NCI-H1105 (cell line): ENCODE data around the gene FBXW5.

Source experiments
- DNase-seq: peaks from one replicate; lab custom pipeline; 2025; lab: John Stamatoyannopoulos, UW

FBXW5 gene, protein sequence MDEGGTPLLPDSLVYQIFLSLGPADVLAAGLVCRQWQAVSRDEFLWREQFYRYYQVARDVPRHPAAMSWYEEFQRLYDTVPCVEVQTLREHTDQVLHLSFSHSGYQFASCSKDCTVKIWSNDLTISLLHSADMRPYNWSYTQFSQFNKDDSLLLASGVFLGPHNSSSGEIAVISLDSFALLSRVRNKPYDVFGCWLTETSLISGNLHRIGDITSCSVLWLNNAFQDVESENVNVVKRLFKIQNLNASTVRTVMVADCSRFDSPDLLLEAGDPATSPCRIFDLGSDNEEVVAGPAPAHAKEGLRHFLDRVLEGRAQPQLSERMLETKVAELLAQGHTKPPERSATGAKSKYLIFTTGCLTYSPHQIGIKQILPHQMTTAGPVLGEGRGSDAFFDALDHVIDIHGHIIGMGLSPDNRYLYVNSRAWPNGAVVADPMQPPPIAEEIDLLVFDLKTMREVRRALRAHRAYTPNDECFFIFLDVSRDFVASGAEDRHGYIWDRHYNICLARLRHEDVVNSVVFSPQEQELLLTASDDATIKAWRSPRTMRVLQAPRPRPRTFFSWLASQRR

DNA sequence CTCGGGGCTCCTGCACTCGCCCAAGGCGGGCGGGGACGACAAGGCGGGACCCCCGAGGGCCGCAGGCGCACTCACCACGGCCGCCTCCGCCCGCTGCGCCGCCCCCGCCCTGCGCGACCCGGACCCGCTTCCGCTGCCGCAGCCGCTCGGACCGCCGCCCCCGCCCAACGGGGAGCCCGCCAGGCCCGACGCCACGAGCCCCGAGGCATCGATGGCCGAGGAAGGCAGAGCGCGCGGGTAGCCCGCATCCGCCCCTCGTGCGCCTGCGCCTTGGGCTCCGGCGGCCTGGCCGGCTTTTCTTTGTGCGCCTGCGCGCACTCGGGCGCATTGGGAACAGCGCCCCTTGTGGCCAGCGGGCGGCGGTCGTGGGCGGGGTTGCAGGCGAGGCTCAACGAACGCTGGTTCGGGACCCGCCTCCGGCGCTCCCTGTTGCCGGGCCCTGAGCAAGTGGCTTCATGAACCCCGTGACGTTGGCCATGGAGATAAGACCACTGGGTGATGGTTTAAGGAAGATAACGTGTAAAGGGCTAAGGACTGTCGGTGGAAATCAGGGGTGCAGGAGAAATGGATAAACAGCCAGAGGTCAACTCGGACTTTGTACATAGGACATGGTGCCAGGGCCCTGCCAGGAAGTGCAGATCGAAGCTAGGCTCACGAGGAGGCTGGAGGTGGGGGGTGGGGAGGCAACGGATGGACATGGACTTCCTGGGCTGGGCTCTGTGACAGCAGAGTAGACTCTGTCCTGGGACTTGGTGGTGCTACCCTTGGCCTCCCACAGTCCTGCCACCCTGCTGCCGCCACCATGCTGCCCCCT is at the start of gene FBXW5, which contains the start of gene C8G:
TSS of gene FBXW5 (minus strand) at position 220 of the 814 bp plus-strand sequence. CDS start 655 bp downstream, outside the sequence.
TSS of gene C8G (plus strand) at position 725 of the 814 bp plus-strand sequence. CDS start at position 803, 78 bp downstream.
- peak; percentile 90 for DNase-seq

DNA sequence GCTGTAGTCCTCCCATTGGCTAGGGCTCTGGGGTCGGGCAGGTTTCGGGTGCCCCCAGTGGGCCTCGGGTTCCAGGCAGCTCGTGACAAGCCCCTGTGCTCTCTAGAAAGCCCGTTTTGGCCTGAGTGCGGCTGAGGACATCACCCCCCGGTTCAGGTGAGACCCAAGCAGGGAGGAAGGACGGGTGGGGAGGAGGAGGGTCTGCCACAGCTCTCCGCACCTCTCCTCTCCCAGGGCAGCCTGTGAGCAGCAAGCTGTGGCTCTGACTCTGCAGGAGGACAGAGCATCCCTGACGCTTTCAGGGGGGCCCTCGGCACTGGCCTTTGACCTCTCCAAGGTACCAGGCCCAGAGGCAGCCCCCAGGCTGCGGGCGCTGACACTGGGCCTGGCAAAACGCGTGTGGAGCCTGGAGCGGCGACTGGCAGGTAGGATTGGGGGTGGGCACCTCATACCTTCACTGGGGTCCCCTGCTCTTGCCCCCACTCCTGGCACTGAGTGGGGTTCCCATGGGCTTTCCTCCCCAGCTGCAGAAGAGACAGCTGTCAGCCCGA is 48.4 kb upstream of the FBXW5 start:
- no peak for DNase-seq

DNA sequence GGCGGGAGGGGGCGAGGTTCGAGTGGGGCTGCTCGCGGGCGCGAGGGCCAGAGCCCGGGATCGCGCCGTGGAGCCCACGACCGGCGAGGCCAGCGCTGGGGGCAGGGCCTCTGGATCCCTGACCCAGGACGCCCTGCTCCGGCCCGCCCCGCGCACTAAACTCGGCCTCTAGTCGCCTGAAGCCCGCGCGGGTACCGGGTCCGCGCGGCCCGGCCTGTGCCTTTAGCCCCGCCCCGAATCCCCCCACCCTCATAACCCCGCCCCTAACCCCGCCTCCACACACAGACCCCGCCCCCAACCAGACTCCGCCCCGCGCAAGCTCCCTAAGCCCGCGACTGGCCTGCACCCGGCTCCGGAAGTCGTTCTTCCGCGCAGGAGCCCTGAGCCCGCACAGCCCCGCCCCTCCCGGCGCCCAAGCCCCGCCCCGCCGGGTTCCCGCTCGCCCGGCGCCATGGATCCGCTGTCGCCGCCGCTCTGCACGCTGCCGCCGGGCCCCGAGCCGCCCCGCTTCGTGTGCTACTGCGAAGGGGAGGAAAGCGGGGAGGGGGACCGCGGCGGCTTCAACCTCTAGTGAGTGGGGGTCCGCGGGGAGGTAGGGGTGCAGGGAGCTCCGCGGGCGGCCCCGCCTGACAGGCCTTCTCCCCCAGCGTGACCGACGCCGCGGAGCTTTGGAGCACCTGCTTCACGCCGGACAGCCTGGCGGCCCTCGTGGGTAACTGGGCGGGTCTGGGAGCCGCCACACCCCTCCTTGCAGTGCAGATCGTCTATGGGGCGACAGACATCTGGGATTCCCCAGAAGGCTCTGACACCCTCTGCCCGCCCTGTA is 47.7 kb upstream of the FBXW5 start, which contains the start of gene PAXX:
TSS of gene PAXX (plus strand) at position 430 of the 826 bp plus-strand sequence. CDS start at position 452, 22 bp downstream.
- peak; percentile 72 for DNase-seq

DNA sequence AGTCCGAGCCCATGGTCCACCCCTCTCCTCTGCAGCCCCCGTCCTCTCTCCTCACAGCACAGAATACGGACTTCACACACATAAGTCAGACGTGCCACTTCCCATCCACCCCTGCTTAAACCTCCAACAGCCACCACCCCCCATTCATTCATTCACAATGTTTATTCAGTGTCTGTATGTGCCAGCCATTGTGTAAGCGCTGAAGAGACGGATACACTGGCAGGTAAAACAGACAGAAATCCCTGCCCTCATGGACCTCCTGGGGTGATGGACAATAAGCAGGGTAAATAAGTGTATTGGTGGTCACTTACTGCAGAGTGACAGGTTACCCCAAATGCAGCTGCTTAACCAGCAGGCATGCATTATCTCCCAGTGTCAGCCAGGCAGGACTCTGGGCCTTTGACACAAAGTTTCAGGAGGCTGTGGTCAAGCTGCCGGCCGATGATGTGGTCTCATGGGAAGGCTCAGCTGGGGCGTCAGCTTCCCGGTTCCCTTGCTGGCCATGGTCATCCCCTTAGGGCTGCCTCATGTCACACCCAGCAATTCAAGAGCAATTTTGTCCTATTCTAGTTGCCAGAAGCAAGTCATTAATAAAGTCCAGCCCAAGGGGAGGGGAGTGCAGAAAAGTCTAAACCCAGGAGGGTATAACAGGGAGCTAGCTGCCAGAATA is 45.8 kb upstream of the FBXW5 start:
- DNase-seq, result no peak

DNA sequence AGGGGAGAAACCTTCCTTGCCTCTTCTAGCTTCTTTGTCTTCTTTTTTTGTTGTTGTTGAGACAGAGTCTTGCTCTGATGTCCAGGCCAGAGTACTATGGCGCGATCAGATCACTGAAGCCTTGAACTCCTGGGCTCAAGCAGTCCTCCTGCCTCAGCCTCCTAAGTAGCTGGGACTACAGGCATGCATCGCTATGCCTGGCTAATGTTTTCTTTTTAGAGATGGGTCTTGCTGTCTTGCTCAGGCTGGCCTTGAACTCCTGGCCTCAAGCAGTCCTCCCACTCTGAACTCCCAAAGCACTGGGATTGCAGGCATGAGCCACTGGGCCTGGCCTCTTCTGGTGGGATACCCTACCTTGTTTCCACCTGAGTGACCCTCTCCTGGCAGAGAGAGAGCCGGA is 44.3 kb upstream of the FBXW5 start:
- DNase-seq, result no peak

DNA sequence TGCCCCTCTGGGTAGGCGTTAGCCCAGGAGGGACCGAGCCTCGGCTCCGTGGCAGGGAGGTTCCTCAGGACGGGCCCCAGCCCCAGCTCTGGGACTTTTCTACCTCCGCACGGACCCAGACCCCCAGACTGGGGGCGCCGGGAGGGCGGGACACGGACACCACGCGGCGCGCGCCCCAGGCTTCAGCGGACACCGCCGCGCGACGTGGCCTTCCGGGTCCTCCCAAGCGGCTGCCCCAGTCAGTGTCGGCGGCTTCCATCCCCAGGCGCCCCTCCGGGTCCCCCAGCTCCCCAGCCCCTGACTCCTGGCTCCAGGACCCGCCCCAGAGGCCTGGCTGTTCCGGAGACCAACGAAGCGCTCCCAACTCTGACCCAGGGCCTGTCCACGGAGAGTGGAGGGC is 41.3 kb upstream of the FBXW5 start:
- DNase-seq, result no peak

DNA sequence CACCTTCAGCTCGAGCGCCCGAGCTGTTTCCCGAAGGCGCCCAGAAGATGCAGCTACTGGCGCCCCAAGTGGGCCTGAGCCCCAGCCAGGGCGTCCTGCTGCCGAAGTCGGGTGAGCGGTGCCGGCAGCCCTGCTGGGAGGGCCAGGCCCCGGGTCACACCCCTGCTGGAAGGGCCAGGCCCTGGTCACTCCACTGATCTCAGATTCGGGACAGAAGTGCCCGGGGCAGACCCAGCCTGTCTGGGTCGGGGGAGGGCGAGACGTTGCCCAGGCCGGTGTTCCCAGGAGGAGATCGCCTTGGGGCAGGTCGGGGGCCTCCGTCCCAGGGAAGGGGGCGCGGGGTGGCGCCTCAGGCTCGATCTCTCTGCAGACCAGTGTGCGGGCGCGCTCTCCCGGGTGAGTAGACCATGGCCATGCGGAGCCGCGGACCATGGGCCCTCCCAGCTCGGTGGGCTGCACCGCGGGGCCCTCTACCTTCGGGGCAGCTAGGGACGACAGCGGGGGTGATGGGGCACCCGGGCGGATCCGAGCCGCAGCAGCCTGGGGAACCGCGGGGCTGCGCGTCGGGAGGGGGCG is 40.6 kb upstream of the FBXW5 start:
- no peak for DNase-seq

DNA sequence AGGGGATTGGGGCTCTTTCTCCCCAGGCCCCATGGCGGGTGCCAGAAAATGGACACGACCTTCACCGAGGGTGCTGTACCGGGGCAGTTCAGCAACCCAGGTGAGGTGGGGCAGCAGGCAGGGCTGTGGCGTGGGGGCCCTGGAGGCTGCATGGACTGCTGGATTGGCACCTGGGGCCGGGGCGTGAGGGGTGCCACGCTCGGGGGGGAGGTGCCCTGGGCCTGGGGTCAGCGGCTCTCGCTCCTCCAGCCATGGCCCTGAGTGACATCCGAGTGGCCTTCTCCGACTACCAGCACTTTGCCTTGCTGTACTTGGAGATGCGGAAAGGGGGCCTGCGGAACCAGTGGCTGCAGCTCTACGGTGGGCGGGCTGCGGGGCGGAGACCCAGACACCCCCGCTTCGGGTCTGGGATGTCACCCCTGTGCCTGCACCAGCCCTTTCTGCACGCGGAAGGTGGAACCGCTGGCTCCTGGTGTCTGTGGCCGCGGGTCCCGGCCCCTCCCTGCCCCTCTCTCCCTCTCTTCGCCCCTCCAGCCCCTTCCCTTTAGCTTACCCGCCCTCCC is 40.0 kb upstream of the FBXW5 start:
- no peak for DNase-seq

DNA sequence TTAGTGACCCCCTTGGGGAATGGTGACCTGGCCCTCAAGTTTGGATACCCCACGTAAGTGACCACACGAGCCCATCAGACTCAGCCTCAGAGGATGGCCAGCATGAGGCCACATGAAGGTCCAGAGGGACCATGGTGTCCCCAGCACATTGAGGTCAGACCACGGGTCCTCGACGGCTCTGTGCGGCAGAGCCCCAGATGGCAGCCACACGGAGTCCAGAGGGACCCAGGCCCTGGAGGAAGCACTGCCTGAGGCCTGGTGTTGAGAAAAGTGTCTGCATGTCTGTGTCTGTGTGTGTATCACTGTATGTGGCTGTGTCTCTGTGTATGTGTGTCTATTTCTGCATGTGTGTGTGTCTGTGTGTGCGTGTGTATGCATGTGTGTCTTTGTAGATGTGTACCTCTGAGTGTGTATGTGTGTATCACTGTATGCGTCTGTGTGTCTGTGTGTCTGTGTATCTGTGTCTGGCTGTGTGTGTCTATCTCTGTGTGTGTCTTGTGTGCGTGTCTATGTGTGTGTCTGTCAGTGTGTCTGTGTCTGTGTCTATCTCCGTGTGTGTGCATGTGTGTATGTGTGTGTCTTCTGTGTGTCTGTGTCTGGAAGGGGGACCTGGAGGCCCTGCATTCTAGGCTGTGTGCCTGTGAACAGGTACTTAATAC is 39.2 kb upstream of the FBXW5 start:
- no peak for DNase-seq

DNA sequence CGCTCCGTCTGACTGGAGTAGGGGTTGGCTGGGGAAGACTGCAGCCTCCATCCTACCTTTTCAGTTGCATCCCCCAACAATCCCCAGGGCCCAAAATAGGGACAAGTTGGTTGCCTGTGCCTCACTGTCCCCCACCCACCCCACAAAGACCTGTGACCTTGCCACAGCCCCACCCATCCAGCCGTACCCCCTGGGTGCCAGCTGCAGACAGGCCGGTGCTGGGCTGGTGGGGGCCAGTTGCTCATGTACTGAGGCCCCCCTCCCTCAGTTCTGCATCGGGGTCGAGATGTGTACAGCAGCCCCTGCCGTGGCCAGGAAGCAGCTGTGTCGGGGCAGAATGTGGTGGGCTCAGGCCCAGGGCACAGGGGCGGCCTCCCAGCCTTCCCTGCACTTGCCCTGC is 38.6 kb upstream of the FBXW5 start:
- no peak for DNase-seq

DNA sequence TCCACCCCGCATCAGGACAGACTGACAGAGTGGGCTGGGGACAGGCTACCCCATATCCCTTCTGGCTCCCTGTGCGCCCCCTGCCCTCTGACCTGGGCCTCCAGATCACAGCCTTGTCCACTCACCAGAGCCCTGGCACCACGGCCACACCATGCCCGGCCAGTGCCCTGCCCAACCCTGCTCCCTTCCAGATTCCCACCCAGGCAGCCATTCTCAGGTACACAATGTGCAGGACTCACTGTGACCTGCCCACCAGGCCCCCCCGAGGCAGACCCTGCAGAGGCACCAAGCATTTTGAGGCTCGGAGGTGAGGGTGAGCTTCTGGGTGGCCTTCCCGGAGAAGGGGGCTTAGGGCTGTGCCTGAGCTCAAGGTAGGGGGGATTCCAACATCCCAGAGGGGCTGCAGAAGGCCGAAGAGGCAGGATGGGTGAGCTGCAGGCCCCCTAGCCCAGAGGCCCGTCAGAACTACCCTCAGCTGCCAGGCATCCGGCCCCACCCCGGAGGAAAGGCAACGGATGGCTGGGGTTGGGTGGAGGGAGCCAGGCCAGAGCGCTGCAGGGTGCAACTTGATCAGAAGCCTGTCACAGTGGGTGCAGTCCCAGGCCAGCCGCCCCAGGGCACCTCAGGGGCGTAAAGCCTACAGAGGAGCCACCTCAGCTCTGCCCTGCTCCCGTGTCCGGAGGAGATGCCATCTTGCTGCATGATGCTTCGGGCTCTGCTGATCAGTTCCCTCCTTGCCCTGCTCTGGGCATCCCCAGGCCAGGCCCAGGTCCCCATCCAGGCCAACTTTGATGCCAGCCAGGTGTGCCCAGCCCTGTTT is 37.9 kb upstream of the FBXW5 start, which contains the start of gene LCNL1:
TSS of gene LCNL1 (plus strand) at position 762 of the 820 bp plus-strand sequence. CDS start 594 bp downstream, outside the sequence.
- DNase-seq, result no peak

DNA sequence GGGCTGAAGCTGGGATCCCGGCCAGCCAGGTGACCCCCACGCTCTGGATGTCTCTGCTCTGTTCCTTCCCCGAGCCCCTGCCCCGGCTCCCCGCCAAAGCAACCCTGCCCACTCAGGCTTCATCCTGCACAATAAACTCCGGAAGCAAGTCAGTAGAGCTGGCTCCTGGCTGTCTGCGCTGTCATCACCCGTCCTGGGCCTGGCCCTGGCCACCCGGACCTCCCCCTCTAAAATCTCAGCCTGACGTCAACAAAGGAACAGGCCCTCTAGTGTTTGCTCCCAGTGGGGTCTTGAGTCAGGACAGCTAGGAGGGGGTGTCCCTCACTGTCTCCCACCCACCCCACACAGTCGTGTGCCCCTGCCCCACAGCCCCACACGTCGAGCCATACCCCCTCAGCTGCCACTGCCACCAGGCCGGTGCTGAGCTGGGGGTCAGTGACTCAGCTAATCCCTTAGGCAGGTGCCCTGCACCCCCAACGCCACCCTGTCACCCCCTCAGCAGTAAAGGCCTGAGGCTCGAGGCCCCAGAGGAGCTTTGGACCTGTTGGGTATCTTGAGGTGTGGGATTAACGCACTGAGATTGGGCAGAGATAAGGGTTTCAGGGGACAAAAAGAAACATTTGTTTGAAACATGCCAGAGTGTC is 37.2 kb upstream of the FBXW5 start:
- DNase-seq, result no peak

DNA sequence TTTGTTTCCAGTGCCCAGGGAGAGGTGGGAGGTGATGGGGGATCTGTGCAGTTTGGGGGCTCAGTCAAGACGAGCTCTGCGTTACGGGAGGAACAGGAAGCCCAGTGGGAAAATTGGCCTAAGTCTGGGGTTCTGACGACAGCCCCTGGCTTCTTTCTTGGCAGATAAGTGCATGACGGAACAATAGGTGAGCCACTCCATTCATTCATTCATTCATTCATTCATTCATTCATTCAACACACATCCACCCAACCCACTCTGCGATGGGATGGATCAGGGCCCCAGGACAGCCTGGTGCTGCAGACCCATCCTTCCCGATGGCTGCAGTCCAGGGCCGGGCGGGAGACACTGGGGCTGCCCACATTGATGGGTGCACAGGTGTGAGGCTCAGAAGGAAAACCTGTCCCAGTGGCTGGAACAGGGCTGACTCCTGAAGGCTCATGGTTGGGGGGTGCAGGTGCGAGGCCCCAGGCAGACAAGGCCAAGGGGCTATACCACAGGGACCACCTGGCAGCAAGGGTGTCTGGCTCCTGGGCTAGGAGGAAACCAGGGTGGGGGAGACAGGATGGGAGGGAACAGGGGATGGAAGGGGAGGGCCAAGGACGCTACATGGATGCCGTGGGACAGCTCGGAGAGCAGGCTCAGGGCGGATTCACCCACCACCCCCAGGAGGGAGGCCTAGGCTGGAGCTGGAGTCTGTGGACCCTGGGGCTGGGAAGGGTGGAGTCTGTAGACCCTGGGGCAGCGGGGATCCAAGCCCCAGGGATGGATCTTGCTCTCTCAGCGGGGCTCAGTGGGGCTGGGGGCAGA is 36.3 kb upstream of the FBXW5 start:
- no peak for DNase-seq

DNA sequence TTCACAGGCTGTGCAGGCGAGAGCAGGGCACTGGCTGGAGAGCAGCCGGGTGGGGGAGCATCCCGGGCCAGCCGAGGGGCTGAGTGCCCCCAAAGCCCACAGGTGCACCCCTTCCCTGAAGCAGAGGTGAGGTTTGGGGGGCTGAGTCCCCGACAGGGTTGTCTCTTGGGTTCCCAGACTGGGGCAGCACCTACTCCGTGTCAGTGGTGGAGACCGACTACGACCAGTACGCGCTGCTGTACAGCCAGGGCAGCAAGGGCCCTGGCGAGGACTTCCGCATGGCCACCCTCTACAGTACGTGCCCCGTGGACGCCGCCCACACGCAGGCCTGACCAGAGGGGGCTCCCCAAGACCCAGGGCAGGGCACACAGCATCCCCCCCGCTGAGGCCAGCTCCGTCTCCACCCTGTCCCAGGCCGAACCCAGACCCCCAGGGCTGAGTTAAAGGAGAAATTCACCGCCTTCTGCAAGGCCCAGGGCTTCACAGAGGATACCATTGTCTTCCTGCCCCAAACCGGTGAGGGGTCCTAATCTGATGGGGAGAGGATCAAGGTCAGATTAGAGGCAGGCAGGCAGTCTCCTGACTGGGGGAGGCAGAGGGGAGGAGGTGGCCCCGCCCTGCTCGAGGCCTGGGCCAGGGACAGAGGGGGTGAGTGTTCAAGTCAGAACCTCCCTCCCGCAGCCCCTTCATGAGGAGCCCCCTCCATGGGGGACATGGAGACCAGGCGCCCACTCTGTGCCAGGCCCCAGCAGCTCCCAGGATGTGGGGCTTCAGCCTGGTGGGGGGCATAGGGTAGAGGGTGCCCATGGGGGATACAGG is 35.4 kb upstream of the FBXW5 start:
- DNase-seq, result no peak

DNA sequence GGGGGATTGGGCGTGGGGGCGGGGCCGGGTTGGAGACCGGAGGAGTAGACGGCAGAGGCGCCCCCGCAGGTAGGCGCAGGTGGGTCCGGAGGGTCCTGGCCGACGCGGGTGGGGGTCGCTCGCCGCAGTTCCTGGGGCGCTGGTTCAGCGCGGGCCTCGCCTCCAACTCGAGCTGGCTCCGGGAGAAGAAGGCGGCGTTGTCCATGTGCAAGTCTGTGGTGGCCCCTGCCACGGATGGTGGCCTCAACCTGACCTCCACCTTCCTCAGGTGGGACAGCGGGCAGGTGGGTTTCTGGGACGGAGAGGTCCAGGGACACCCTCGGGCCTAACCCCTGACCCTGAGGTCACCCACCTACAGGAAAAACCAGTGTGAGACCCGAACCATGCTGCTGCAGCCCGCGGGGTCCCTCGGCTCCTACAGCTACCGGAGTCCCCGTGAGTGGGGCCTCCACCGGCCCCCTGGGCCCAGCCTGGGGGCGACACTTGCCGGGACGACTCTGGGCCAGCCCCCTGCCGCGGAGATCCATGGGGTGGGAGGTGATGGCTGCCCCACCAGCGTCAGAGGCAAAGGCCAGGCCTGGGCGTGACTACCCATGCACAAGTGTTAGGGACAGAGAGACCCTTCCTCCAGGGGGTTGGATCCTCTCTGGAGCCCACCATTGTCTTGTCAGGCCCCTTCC is 34.5 kb upstream of the FBXW5 start:
- no peak for DNase-seq
